Neural crest cell (in vitro differentiated cells): Measurements from ENCODE around the gene PPTC7. TPM values are rescaled to one million over a fixed set of nuclear protein-coding genes. Genes with fewer than 3 reads are reported as not detected.
A peak's percentile ranks its signal among the peaks of the same experiment; 100 is the strongest.

Source experiments
- DNase-seq: peaks from one replicate; pipeline ENCODE4 v3.0.0; 2021; ENCODE audit warnings: low read depth, mixed read lengths, low spot score
- H3K27ac Mint-ChIP-seq: one replicate; pipeline ENCODE4 v1.8.0; 2021; ENCODE audit warnings: mild to moderate bottlenecking, mixed read lengths; ENCODE audit not compliant: unreplicated experiment
- H3K27me3 Mint-ChIP-seq: 2 replicates; pipeline ENCODE4 v1.8.0; 2021; ENCODE audit warnings: low read depth, mild to moderate bottlenecking, mixed read lengths
- H3K36me3 Mint-ChIP-seq: 2 replicates; pipeline ENCODE4 v1.8.0; 2021; ENCODE audit warnings: low read depth, mild to moderate bottlenecking, mixed read lengths
- H3K4me1 Mint-ChIP-seq: 2 replicates; pipeline ENCODE4 v1.8.0; 2021; ENCODE audit warnings: mixed read lengths
- H3K4me3 Mint-ChIP-seq: one replicate; pipeline ENCODE4 v1.8.0; 2021; ENCODE audit warnings: mild to moderate bottlenecking, mixed read lengths
- H3K9me3 Mint-ChIP-seq: 2 replicates; pipeline ENCODE4 v1.8.0; 2021; ENCODE audit warnings: mixed read lengths
- CTCF ChIP-seq: fragments of 200-600 bp; sonication (generic); conservative IDR thresholded peaks from 2 replicates; pipeline ENCODE4 v1.5.0; 2021; ENCODE audit warnings: antibody characterized with exemption, mild to moderate bottlenecking
- total RNA-seq: library from RNA; stranded (reverse); gene quantifications from 2 replicates; pipeline ENCODE4 v1.2.1, GENCODE V29; 2021

PPTC7 gene
- total RNA-seq, 1 donor from 2014 or later = 13.4 TPM

- no peak overlapping the region for H3K27ac Mint-ChIP-seq
- peaks cover 36% of the 10 kb centered on the region for H3K4me1 Mint-ChIP-seq
- no peaks in the 10 kb centered on the region for H3K36me3 Mint-ChIP-seq
- H3K9me3 Mint-ChIP-seq = no peaks in the 10 kb centered on the region
- peak overlapping the region; percentile 74 for H3K4me3 Mint-ChIP-seq
- H3K27me3 Mint-ChIP-seq = no peaks in the 10 kb centered on the region
- TF ChIP-seq CTCF = no peak
- no peak for DNase-seq
Observed at GRCh38 chr12:110579535-110580253, 3.4 kb downstream of the PPTC7 start.

GRCh38 chr12:110578694-110579534 lies 4.2 kb downstream of the PPTC7 start:
- Mint-ChIP-seq H3K4me3 (peak overlapping the region; percentile 77), H3K27ac (no peak overlapping the region), H3K27me3 (no peaks in the 10 kb centered on the region), H3K4me1 (peaks cover 35% of the 10 kb centered on the region), H3K36me3 (no peaks in the 10 kb centered on the region), H3K9me3 (no peaks in the 10 kb centered on the region)
- no peak for TF ChIP-seq CTCF
- DNase-seq = no peak

- no peaks in the 10 kb centered on the region for H3K9me3 Mint-ChIP-seq
- no peak for TF ChIP-seq CTCF
- H3K36me3 Mint-ChIP-seq = no peaks in the 10 kb centered on the region
- peak overlapping the region; percentile 8 for H3K4me3 Mint-ChIP-seq
- H3K27me3 Mint-ChIP-seq = no peaks in the 10 kb centered on the region
- H3K27ac Mint-ChIP-seq = no peak overlapping the region
- no peak for DNase-seq
- H3K4me1 Mint-ChIP-seq = peaks cover 27% of the 10 kb centered on the region
Observed at GRCh38 chr12:110577864-110578693, 5.0 kb downstream of the PPTC7 start.

GRCh38 chr12:110576504-110576903 lies 6.6 kb downstream of the PPTC7 start:
- H3K27ac Mint-ChIP-seq = no peak overlapping the region
- H3K4me1 Mint-ChIP-seq = peaks cover 21% of the 10 kb centered on the region

More at GRCh38 chr12:110576504-110576903, 6.6 kb downstream of the PPTC7 start:
- peaks cover 8% of the 10 kb centered on the region for H3K36me3 Mint-ChIP-seq
- H3K4me3 Mint-ChIP-seq = peak overlapping the region; percentile 2
- peaks cover 5% of the 10 kb centered on the region for H3K9me3 Mint-ChIP-seq
- no peak for TF ChIP-seq CTCF
- no peak for DNase-seq
- no peaks in the 10 kb centered on the region for H3K27me3 Mint-ChIP-seq
